A549 (cell line): ENCODE measurements around the gene SGSH. TPM values are rescaled to one million over a fixed set of nuclear protein-coding genes. Genes with fewer than 3 reads are reported as not detected.

Experiments used
- ATAC-seq, 2 experiments: fragments of 200-7000 bp in 1 of 2; fragments of >200 bp in 1 of 2; cut with Nextera tagmentation in 1 of 2; cut with Tn5 transposase in 1 of 2; 3 replicates each; pipeline versions ENCODE4 v1.8.0 to v1.9.1; 2018 to 2020; ENCODE audit warnings: mild to moderate bottlenecking in 1 of 2, moderate library complexity in 1 of 2
- CTCF ChIA-PET: fragments of 300-600 bp; sonication (Branson Sonifier 250); formaldehyde crosslinking; extraction: SDS; loops from one replicate; lab custom pipeline; 2021; ENCODE audit warnings: antibody characterized with exemption, inconsistent platforms; lab: Yijun Ruan, JAX
- POLR2A ChIA-PET: fragments of 350-600 bp; formaldehyde crosslinking; extraction: SDS; loops from one replicate; lab custom pipeline; 2021; ENCODE audit warnings: antibody characterized with exemption, inconsistent platforms; lab: Yijun Ruan, JAX
- DNase-seq, 2 experiments: peaks; one replicate each; pipeline versions ENCODE4 v3.0.0 to v3.0.0-alpha.2; 2011 to 2016; ENCODE audit warnings: low read depth in 1 of 2, low spot score in 1 of 2
- FAIRE-seq: peaks from 2 replicates; lab custom pipeline; 2011; peaks lifted over from hg19 to GRCh38; lab: Jason Lieb, UNC
- H3K27ac ChIP-seq, 2 experiments: fragments of >200 bp; sonication (Bioruptor Twin); formaldehyde crosslinking; 3 replicates each; pipeline ENCODE4 v1.5.1; 2016 to 2017
- H3K4me1 ChIP-seq: fragments of >200 bp; sonication (Bioruptor Twin); formaldehyde crosslinking; 3 replicates; pipeline ENCODE4 v1.6.1; 2016
- H3K4me2 ChIP-seq: fragments of >200 bp; sonication (Bioruptor Twin); formaldehyde crosslinking; 3 replicates; pipeline ENCODE4 v1.6.1; 2016
- H3K4me3 ChIP-seq: fragments of >200 bp; sonication (Bioruptor Twin); formaldehyde crosslinking; 3 replicates; pipeline ENCODE4 v1.5.1; 2016
- H3K9me3 ChIP-seq: fragments of >200 bp; sonication (Bioruptor Twin); formaldehyde crosslinking; 3 replicates; pipeline ENCODE4 v1.6.1; 2016
- ATOH8 ChIP-seq: fragments of 250-450 bp; sonication (Bioruptor Pico); IDR thresholded peaks from 2 replicates; pipeline ENCODE4 v1.5.0; 2020; ENCODE audit warnings: low read depth, mild to moderate bottlenecking, moderate library complexity
- CEBPB ChIP-seq, 2 experiments: fragments of >200 bp in 1 of 2; sonication (Bioruptor Twin) in 1 of 2; formaldehyde crosslinking in 1 of 2; IDR thresholded peaks; 2 replicates each; pipeline ENCODE4 v1.6.1; 2012 to 2016
- CHD2 ChIP-seq: fragments of 150-350 bp; IDR thresholded peaks from 2 replicates; pipeline ENCODE4 v1.6.1; 2014; ENCODE audit warnings: low read length; ENCODE audit not compliant: partially characterized antibody
- CHD4 ChIP-seq: fragments of 200-600 bp; sonication (generic); IDR thresholded peaks from 2 replicates; pipeline ENCODE4 v1.6.1; 2016; ENCODE audit warnings: antibody characterized with exemption, mild to moderate bottlenecking, borderline replicate concordance
- EHMT2 ChIP-seq: fragments of 200-600 bp; sonication (generic); IDR thresholded peaks from 2 replicates; pipeline ENCODE4 v1.6.1; 2016; ENCODE audit warnings: antibody characterized with exemption, low read depth, mild to moderate bottlenecking, moderate library complexity
- ELK1 ChIP-seq: fragments of 150-350 bp; IDR thresholded peaks from 2 replicates; pipeline ENCODE4 v1.6.1; 2014; ENCODE audit warnings: low read depth, mild to moderate bottlenecking, low read length
- EP300 ChIP-seq, 2 experiments: fragments of >200 bp; sonication (Bioruptor Twin); formaldehyde crosslinking; IDR thresholded peaks; 2 replicates in 1 of 2; 3 replicates in 1 of 2; pipeline ENCODE4 v1.6.1; 2016 to 2017
- FOSL2 ChIP-seq, 2 experiments: fragments of 450-650 bp in 1 of 2; fragments of >200 bp in 1 of 2; sonication (Bioruptor Twin) in 1 of 2; formaldehyde crosslinking; IDR thresholded peaks; 2 replicates each; pipeline versions ENCODE4 v1.5.0 to v1.6.1; 2016 to 2020; ENCODE audit warnings: mild to moderate bottlenecking in 1 of 2, moderate library complexity in 1 of 2
- FOXS1 ChIP-seq: fragments of 250-450 bp; sonication (Bioruptor Pico); IDR thresholded peaks from 2 replicates; pipeline ENCODE4 v1.5.0; 2020; ENCODE audit warnings: mild to moderate bottlenecking, moderate library complexity
- HOXB5 ChIP-seq: fragments of 250-450 bp; sonication (Bioruptor Pico); IDR thresholded peaks from 2 replicates; pipeline ENCODE4 v1.5.0; 2020; ENCODE audit warnings: mild to moderate bottlenecking, moderate library complexity
- JUNB ChIP-seq: fragments of >200 bp; sonication (Bioruptor Twin); formaldehyde crosslinking; IDR thresholded peaks from 2 replicates; pipeline ENCODE4 v1.6.1; 2016
- KDM1A ChIP-seq: fragments of 200-600 bp; sonication (generic); IDR thresholded peaks from 2 replicates; pipeline ENCODE4 v1.6.1; 2016; ENCODE audit warnings: low read depth, mild to moderate bottlenecking
- MAFK ChIP-seq: fragments of 450-650 bp; IDR thresholded peaks from 2 replicates; pipeline ENCODE4 v1.6.1; 2014; ENCODE audit not compliant: partially characterized antibody
- MYC ChIP-seq: IDR thresholded peaks from 2 replicates; pipeline ENCODE4 v1.6.1; 2012; ENCODE audit warnings: mild to moderate bottlenecking, inconsistent platforms, low read length, improper control_type of control experiment, borderline replicate concordance
- NR3C1 ChIP-seq: fragments of >200 bp; sonication (Bioruptor Twin); formaldehyde crosslinking; IDR thresholded peaks from 3 replicates; pipeline ENCODE4 v1.6.1; 2017
- POLR2AphosphoS2 ChIP-seq: conservative IDR thresholded peaks from 2 replicates; pipeline ENCODE4 v1.6.1; 2012; ENCODE audit warnings: low read length, improper control_type of control experiment, inconsistent platforms
- RAD21 ChIP-seq, 2 experiments: fragments of >200 bp in 1 of 2; sonication (Bioruptor Twin) in 1 of 2; formaldehyde crosslinking in 1 of 2; IDR thresholded peaks in 1 of 2; conservative IDR thresholded peaks in 1 of 2; 2 replicates in 1 of 2; 3 replicates in 1 of 2; pipeline ENCODE4 v1.6.1; 2012 to 2018; ENCODE audit warnings: inconsistent platforms in 1 of 2
- RARB ChIP-seq: fragments of 250-450 bp; sonication (Bioruptor Pico); IDR thresholded peaks from 2 replicates; pipeline ENCODE4 v1.8.0; 2021; ENCODE audit warnings: mild to moderate bottlenecking, moderate library complexity
- RCOR1 ChIP-seq: fragments of 150-350 bp; IDR thresholded peaks from 2 replicates; pipeline ENCODE4 v1.6.1; 2014; ENCODE audit warnings: antibody characterized with exemption, low read length, low read depth
- SMC3 ChIP-seq: fragments of >200 bp; sonication (Bioruptor Twin); formaldehyde crosslinking; IDR thresholded peaks from 3 replicates; pipeline ENCODE4 v1.6.1; 2018; ENCODE audit warnings: inconsistent platforms
- TFCP2L1 ChIP-seq: fragments of 250-450 bp; sonication (Bioruptor Pico); IDR thresholded peaks from 2 replicates; pipeline ENCODE4 v1.5.0; 2021; ENCODE audit warnings: mild to moderate bottlenecking
- ZFP36 ChIP-seq: fragments of 450-650 bp; IDR thresholded peaks from 2 replicates; pipeline ENCODE4 v1.6.1; 2014; ENCODE audit warnings: borderline replicate concordance; ENCODE audit not compliant: partially characterized antibody
- WGBS: methylation state at CpG from one replicate; pipeline ENCODE4 v1.1.6; 2017; ENCODE audit errors: missing lambda C conversion rate; 5-methylcytosine and 5-hydroxymethylcytosine counted together
- polyA plus RNA-seq, 4 experiments: library from polyadenylated mRNA; depleted of rRNA in 3 of 4; stranded (reverse); fragments of >200 nt; fragmentation: RNase III in 1 of 4; extraction: RNeasy Plus Mini Kit Qiagen cat#74134 plus additional on column Dnase treatment in 1 of 4; gene quantifications; 2 replicates in 3 of 4; 3 replicates in 1 of 4; pipeline ENCODE4 v1.2.3, GENCODE V29; 2011 to 2017
- TF ChIP-seq, protein P1 (sequence below): fragments of 250-450 bp; sonication (Bioruptor Pico); IDR thresholded peaks from 2 replicates; pipeline ENCODE4 v1.5.0; 2021; ENCODE audit warnings: mild to moderate bottlenecking, moderate library complexity, borderline replicate concordance
- TF ChIP-seq, protein P2 (sequence below): fragments of >200 bp; sonication (Bioruptor Twin); formaldehyde crosslinking; IDR thresholded peaks from 3 replicates; pipeline ENCODE4 v1.5.1; 2016

Gene SGSH
- polyA plus RNA-seq, 2 of the 4 experiments (the other 2 are of a cell fraction) = 14.5 to 24.7 TPM

- TF ChIP-seq KDM1A (no peak), FOXS1 (CRISPR knock-in tag) (no peak), JUNB (no peak), MYC (no peak), CHD2 (no peak), NR3C1 (no peak), CEBPB (IDR thresholded peaks at IDR 0.05) (no peak), MAFK (no peak), FOSL2 (IDR thresholded peaks at IDR 0.05) (no peak), FOSL2 (CRISPR knock-in tag; IDR thresholded peaks at IDR 0.05) (no peak), HOXB5 (CRISPR knock-in tag) (no peak), SMC3 (no peak), RARB (no peak), RCOR1 (no peak), ELK1 (no peak), CHD4 (no peak), EHMT2 (no peak)
- TF ChIP-seq, protein P1, sequence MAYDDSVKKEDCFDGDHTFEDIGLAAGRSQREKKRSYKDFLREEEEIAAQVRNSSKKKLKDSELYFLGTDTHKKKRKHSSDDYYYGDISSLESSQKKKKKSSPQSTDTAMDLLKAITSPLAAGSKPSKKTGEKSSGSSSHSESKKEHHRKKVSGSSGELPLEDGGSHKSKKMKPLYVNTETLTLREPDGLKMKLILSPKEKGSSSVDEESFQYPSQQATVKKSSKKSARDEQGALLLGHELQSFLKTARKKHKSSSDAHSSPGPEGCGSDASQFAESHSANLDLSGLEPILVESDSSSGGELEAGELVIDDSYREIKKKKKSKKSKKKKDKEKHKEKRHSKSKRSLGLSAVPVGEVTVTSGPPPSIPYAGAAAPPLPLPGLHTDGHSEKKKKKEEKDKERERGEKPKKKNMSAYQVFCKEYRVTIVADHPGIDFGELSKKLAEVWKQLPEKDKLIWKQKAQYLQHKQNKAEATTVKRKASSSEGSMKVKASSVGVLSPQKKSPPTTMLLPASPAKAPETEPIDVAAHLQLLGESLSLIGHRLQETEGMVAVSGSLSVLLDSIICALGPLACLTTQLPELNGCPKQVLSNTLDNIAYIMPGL (CRISPR knock-in tag) = no peak
- Histone ChIP-seq H3K27ac (no peak overlapping the region), H3K4me1 (no peaks in the 10 kb centered on the region), H3K9me3 (peaks cover 6% of the 10 kb centered on the region; the same call in 1 of the 3 replicates), H3K4me2 (no peak overlapping the region), H3K4me3 (no peak overlapping the region)
- ATAC-seq (no peak), FAIRE-seq (no peak), DNase-seq (no peak)
- POLR2A ChIA-PET = interaction anchor here (0.6 kb wide), 1 partner anchor 28 kb away, joined by 4 read pairs; no protein-coding TSS in a partner anchor
- CTCF ChIA-PET = interaction anchor here (0.6 to 3.8 kb wide), 27 partner anchors 10 to 188 kb away, joined by 3 to 60 read pairs (median 5); partner anchors contain the start of gene GAA
- 93% methylated on average over 7 of the region's 7 CpGs for WGBS
Observed at GRCh38 chr17:80196652-80197051, 23.5 kb downstream of the SGSH start.

- CTCF ChIA-PET = interaction anchor here (0.6 to 3.8 kb wide), 46 partner anchors 8 to 742 kb away, joined by 3 to 60 read pairs (median 4); no protein-coding TSS in a partner anchor
- WGBS = 69% methylated on average over 27 of the region's 27 CpGs
- H3K4me3 ChIP-seq = no peak overlapping the region
- ATAC-seq (peak in 1 of 2 experiments; percentile 14; a peak in 1 of 6 replicates), FAIRE-seq (no peak), DNase-seq (no peak)
- POLR2A ChIA-PET = no interaction called here
- no peaks in the 10 kb centered on the region for H3K4me1 ChIP-seq
- H3K27ac ChIP-seq = no peak overlapping the region
- H3K9me3 ChIP-seq = peaks cover 6% of the 10 kb centered on the region; the same call in 1 of the 3 replicates
- no peak overlapping the region for H3K4me2 ChIP-seq
- TF ChIP-seq RAD21 (conservative IDR thresholded peaks at IDR 0.05 in 1 of 2, IDR thresholded peaks at IDR 0.05 in 1 of 2) (peak; percentile 81 to 88), FOXS1 (CRISPR knock-in tag) (no peak), TFCP2L1 (no peak), POLR2AphosphoS2 (no peak), SMC3 (peak; percentile 72), RCOR1 (no peak), EP300 (IDR thresholded peaks at IDR 0.05) (no peak), ATOH8 (CRISPR knock-in tag) (no peak), ZFP36 (no peak), CHD4 (no peak)
- TF ChIP-seq, protein P2, sequence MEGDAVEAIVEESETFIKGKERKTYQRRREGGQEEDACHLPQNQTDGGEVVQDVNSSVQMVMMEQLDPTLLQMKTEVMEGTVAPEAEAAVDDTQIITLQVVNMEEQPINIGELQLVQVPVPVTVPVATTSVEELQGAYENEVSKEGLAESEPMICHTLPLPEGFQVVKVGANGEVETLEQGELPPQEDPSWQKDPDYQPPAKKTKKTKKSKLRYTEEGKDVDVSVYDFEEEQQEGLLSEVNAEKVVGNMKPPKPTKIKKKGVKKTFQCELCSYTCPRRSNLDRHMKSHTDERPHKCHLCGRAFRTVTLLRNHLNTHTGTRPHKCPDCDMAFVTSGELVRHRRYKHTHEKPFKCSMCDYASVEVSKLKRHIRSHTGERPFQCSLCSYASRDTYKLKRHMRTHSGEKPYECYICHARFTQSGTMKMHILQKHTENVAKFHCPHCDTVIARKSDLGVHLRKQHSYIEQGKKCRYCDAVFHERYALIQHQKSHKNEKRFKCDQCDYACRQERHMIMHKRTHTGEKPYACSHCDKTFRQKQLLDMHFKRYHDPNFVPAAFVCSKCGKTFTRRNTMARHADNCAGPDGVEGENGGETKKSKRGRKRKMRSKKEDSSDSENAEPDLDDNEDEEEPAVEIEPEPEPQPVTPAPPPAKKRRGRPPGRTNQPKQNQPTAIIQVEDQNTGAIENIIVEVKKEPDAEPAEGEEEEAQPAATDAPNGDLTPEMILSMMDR = peak; percentile 83
Observed at GRCh38 chr17:80195671-80196529, 24.2 kb downstream of the SGSH start.
